HCT116 (cell line): ENCODE results near the gene YWHAE. TPM values are rescaled to one million over a fixed set of nuclear protein-coding genes. Genes with fewer than 3 reads are reported as not detected.

Experiments used
- ATAC-seq: fragments of 200-7000 bp; cut with Tn5 transposase; 2 replicates; pipeline ENCODE4 v1.9.1; 2020; ENCODE audit warnings: mild to moderate bottlenecking, moderate library complexity
- BruUV-seq: library from RNA; stranded (reverse); fragments of 400-500 nt; replicated peaks from 2 replicates; lab custom pipeline; 2021; lab: Mats Ljungman, UMichigan
- CTCF ChIA-PET: fragments of 300-600 bp; sonication (Branson Sonifier 250); formaldehyde crosslinking; loops from one replicate; lab custom pipeline; 2021; ENCODE audit warnings: antibody characterized with exemption; lab: Charles Lee
- POLR2A ChIA-PET: fragments of 300-600, 350-600 bp; sonication (Branson Sonifier 250); formaldehyde crosslinking; loops from one replicate; lab custom pipeline; 2021; ENCODE audit warnings: antibody characterized with exemption; lab: Charles Lee
- RAD21 ChIA-PET, 2 experiments: fragments of 300-600 bp; sonication (Branson Sonifier 250); formaldehyde crosslinking; loops; one replicate each; lab custom pipeline; 2023; ENCODE audit warnings: low total read pairs in 2 of 2; ENCODE audit not compliant: uncharacterized antibody in 2 of 2, unreplicated experiment in 2 of 2, low non-redundant PET in 1 of 2; lab: Charles Lee
- DNase-seq: peaks from one replicate; pipeline ENCODE4 v3.0.0-alpha.2; 2010; ENCODE audit warnings: low read depth, low spot score
- H2AFZ ChIP-seq: fragments of 200-600 bp; shearing (Covaris generic), sonication (generic); 2 replicates; pipeline ENCODE4 v1.6.1; 2017; ENCODE audit warnings: low read depth, mixed run types, mixed read lengths, antibody characterized with exemption, low read length; ENCODE audit not compliant: poor library complexity, severe bottlenecking
- H3K27ac ChIP-seq: 2 replicates; pipeline ENCODE4 v1.5.1; 2012; ENCODE audit warnings: low read depth, low read length
- H3K27me3 ChIP-seq: fragments of 200-600 bp; sonication (generic); 2 replicates; pipeline ENCODE4 v1.6.1; 2016; ENCODE audit warnings: mixed run types, low read length, mixed read lengths; ENCODE audit not compliant: insufficient read depth
- H3K36me3 ChIP-seq, 2 experiments: fragments of 200-500 bp in 1 of 2; fragments of 200-600 bp in 1 of 2; sonication (Bioruptor generic) in 1 of 2; sonication (generic) in 1 of 2; 2 replicates each; pipeline versions ENCODE4 v1.5.1 to v1.6.1; 2014 to 2016; ENCODE audit warnings: low read length in 2 of 2, inconsistent platforms in 1 of 2, mixed read lengths in 1 of 2, mixed run types in 1 of 2; ENCODE audit not compliant: insufficient read depth in 2 of 2, control insufficient read depth in 1 of 2
- H3K4me1 ChIP-seq, 2 experiments: fragments of 200-600 bp in 1 of 2; sonication (generic) in 1 of 2; 2 replicates each; pipeline versions ENCODE4 v1.5.1 to v1.6.1; 2012 to 2017; ENCODE audit warnings: low read length in 2 of 2, inconsistent platforms in 1 of 2, mild to moderate bottlenecking in 1 of 2, mixed read lengths in 1 of 2, mixed run types in 1 of 2, moderate library complexity in 1 of 2; ENCODE audit not compliant: insufficient read depth in 2 of 2, control insufficient read depth in 1 of 2
- H3K4me2 ChIP-seq: fragments of 200-600 bp; sonication (generic); 2 replicates; pipeline ENCODE4 v1.6.1; 2017; ENCODE audit warnings: mixed run types, low read length, mixed read lengths
- H3K4me3 ChIP-seq, 2 experiments: fragments of 200-600 bp in 1 of 2; sonication (generic) in 1 of 2; replicated peaks in 1 of 2; 2 replicates each; pipeline ENCODE4 v1.5.1; 2011 to 2016; ENCODE audit warnings: low read length in 2 of 2, control low read depth in 1 of 2, low read depth in 1 of 2, mild to moderate bottlenecking in 1 of 2, mixed read lengths in 1 of 2, mixed run types in 1 of 2
- H3K79me2 ChIP-seq: fragments of 200-600 bp; sonication (generic); 2 replicates; pipeline ENCODE4 v1.6.1; 2017; ENCODE audit warnings: mild to moderate bottlenecking, mixed run types, low read length, moderate library complexity, mixed read lengths; ENCODE audit not compliant: insufficient read depth
- H3K9ac ChIP-seq: fragments of 200-600 bp; sonication (generic); 2 replicates; pipeline ENCODE4 v1.6.1; 2016; ENCODE audit warnings: low read length, mixed read lengths
- H3K9me2 ChIP-seq: fragments of 200-600 bp; sonication (generic), shearing (Covaris generic); 2 replicates; pipeline ENCODE4 v1.6.1; 2017; ENCODE audit warnings: mixed run types, mild to moderate bottlenecking, moderate library complexity; ENCODE audit not compliant: insufficient read depth
- H3K9me3 ChIP-seq, 2 experiments: fragments of 200-500 bp in 1 of 2; fragments of 200-600 bp in 1 of 2; sonication (Bioruptor generic) in 1 of 2; sonication (generic) in 1 of 2; 2 replicates each; pipeline ENCODE4 v1.6.1; 2014 to 2017; ENCODE audit warnings: low read length in 2 of 2, mixed read lengths in 2 of 2, inconsistent platforms in 1 of 2, low read depth in 1 of 2, mild to moderate bottlenecking in 1 of 2, mixed run types in 1 of 2, moderate library complexity in 1 of 2; ENCODE audit not compliant: control insufficient read depth in 1 of 2, insufficient read depth in 1 of 2
- H4K20me1 ChIP-seq: fragments of 200-600 bp; sonication (generic), shearing (Covaris generic); 2 replicates; pipeline ENCODE4 v1.6.1; 2017; ENCODE audit warnings: mixed run types, mild to moderate bottlenecking, moderate library complexity; ENCODE audit not compliant: insufficient read depth
- CEBPB ChIP-seq: IDR thresholded peaks from 2 replicates; pipeline ENCODE4 v1.6.1; 2012; ENCODE audit warnings: low read depth
- ELF1 ChIP-seq: IDR thresholded peaks from 2 replicates; pipeline ENCODE4 v1.6.1; 2012; ENCODE audit warnings: low read depth, borderline replicate concordance
- POLR2A ChIP-seq: IDR thresholded peaks from 2 replicates; pipeline ENCODE4 v1.7.0; 2011; ENCODE audit warnings: borderline replicate concordance; ENCODE audit not compliant: insufficient read depth, insufficient read length; ENCODE audit errors: extremely low read depth
- POLR2AphosphoS5 ChIP-seq: IDR thresholded peaks from 2 replicates; pipeline ENCODE4 v1.6.1; 2011; ENCODE audit warnings: mild to moderate bottlenecking, low read depth, low read length, moderate library complexity
- SIN3A ChIP-seq: IDR thresholded peaks from 2 replicates; pipeline ENCODE4 v1.6.1; 2012; ENCODE audit warnings: low read depth
- ZBTB33 ChIP-seq: IDR thresholded peaks from 2 replicates; pipeline ENCODE4 v1.6.1; 2011; ENCODE audit warnings: mild to moderate bottlenecking, low read length, moderate library complexity; ENCODE audit not compliant: insufficient replicate concordance; ENCODE audit errors: extremely low read depth
- intact Hi-C: fragments of 100-400 bp; cut with micrococcal nuclease; formaldehyde crosslinking; loops from 2 replicates; pipeline ENCODE4 v1.10.0; 2022
- total RNA-seq: library from RNA; stranded (reverse); gene quantifications from one replicate; pipeline ENCODE4 v1.2.1, GENCODE V29; 2021; ENCODE audit not compliant: unreplicated experiment

YWHAE gene
- total RNA-seq, 1 experiment from 2014 or later, result 735 TPM

GRCh38 chr17:1298606-1299005, 101.4 kb downstream of the YWHAE start:
- intact Hi-C loops, result no loop called here
- Histone ChIP-seq H3K4me1 (no peaks in the 10 kb centered on the region), H3K9ac (no peak overlapping the region), H2AFZ (no peak overlapping the region), H3K4me2 (no peak overlapping the region), H3K36me3 (no peaks in the 10 kb centered on the region), H3K79me2 (no peaks in the 10 kb centered on the region), H3K9me3 (no peaks in the 10 kb centered on the region), H3K4me3 (no peak overlapping the region), H3K9me2 (no peaks in the 10 kb centered on the region), H3K27me3 (no peaks in the 10 kb centered on the region), H3K27ac (no peak overlapping the region), H4K20me1 (no peaks in the 10 kb centered on the region)
- ChIA-PET CTCF (no interaction called here), RAD21 (no interaction called here), POLR2A (no interaction called here)
- no peak for ATAC-seq
- DNase-seq, result no peak
- no TSS peak for BruUV-seq
- no peak for TF ChIP-seq ELF1
- no peak for TF ChIP-seq CEBPB
- no peak for TF ChIP-seq POLR2AphosphoS5
- TF ChIP-seq POLR2A, result no peak
- TF ChIP-seq SIN3A, result no peak
- TF ChIP-seq ZBTB33, result no peak

Other genes with a start within 250 kb of the YWHAE start
- 58.5 TPM for gene ABR, start 220.2 kb downstream of the YWHAE start, total RNA-seq
- not detected for gene BHLHA9, start 129.8 kb downstream of the YWHAE start, total RNA-seq
- not detected for gene TRARG1, start 120.6 kb downstream of the YWHAE start, total RNA-seq
- 55.5 TPM for gene CRK, start 56.0 kb upstream of the YWHAE start, total RNA-seq
- gene MYO1C, start 92.5 kb upstream of the YWHAE start, total RNA-seq, result 227 TPM
- 25.6 TPM for gene INPP5K, start 116.4 kb upstream of the YWHAE start, total RNA-seq
- gene PITPNA, start 162.6 kb upstream of the YWHAE start, total RNA-seq, result 71.2 TPM
- gene SLC43A2, start 228.6 kb upstream of the YWHAE start, total RNA-seq, result 12.6 TPM
- gene SCARF1, start 245.5 kb upstream of the YWHAE start, total RNA-seq, result 2.2 TPM
- 11.6 TPM for gene RILP, start 249.6 kb upstream of the YWHAE start, total RNA-seq